ENCODE measurements around the gene CCK.

CCK gene

GRCh38 chr3:42226470-42227425, 39.2 kb downstream of the CCK start:
- DNase-seq, result peak in 5 of 56 donors; percentile 13 to 36 (median 19)

GRCh38 chr3:42225486-42226363, 40.3 kb downstream of the CCK start:
- DNase-seq, result no peak

GRCh38 chr3:42224658-42225421, 41.1 kb downstream of the CCK start:
- no peak for DNase-seq

- DNase-seq, result no peak
Observed at GRCh38 chr3:42224178-42224577, 41.8 kb downstream of the CCK start.

- DNase-seq, result no peak
Observed at GRCh38 chr3:42222942-42223693, 42.9 kb downstream of the CCK start.

- no peak for DNase-seq
Observed at GRCh38 chr3:42220436-42221121, 45.4 kb downstream of the CCK start.

GRCh38 chr3:42216931-42217333, 49.1 kb downstream of the CCK start:
- DNase-seq, result no peak

- DNase-seq, result no peak
Observed at GRCh38 chr3:42216302-42216701, 49.7 kb downstream of the CCK start.

- no peak for DNase-seq
Observed at GRCh38 chr3:42214565-42215283, 51.3 kb downstream of the CCK start.

- DNase-seq, result no peak
Observed at GRCh38 chr3:42214064-42214463, 51.9 kb downstream of the CCK start.

GRCh38 chr3:42213417-42213816, 52.6 kb downstream of the CCK start:
- DNase-seq, result no peak

- DNase-seq, result no peak
Observed at GRCh38 chr3:42210726-42211125, 55.3 kb downstream of the CCK start.

- DNase-seq, result no peak
Observed at GRCh38 chr3:42209917-42210316, 56.1 kb downstream of the CCK start.

Measured in amygdala (tissue), 56 donors.